CD4-positive, alpha-beta T cell (primary cell): ENCODE measurements around the gene ZNF79. TPM values are rescaled to one million over a fixed set of nuclear protein-coding genes. Genes with fewer than 3 reads are reported as not detected.
A peak's percentile ranks its signal among the peaks of the same experiment; 100 is the strongest.

Experiments used
- ATAC-seq: fragments of 200-7000 bp; cut with Tn5 transposase; one replicate; pipeline ENCODE4 v1.10.0; 2022; ENCODE audit warnings: mild to moderate bottlenecking; ENCODE audit not compliant: poor library complexity
- CTCF ChIA-PET: fragments of 350-600 bp; sonication (Branson Sonifier 250); formaldehyde crosslinking; loops from one replicate; lab custom pipeline; 2021; ENCODE audit warnings: antibody characterized with exemption, inconsistent platforms; lab: Charles Lee
- POLR2A ChIA-PET: fragments of 350-600 bp; sonication (Branson Sonifier 250); formaldehyde crosslinking; loops from one replicate; lab custom pipeline; 2021; ENCODE audit warnings: antibody characterized with exemption, inconsistent platforms; lab: Charles Lee
- DNase-seq, 14 experiments: peaks; one replicate each; pipeline ENCODE4 v3.0.0-alpha.2; 2013 to 2020; ENCODE audit warnings: mixed read lengths in 2 of 14
- H3K27ac ChIP-seq, 2 donors: one replicate each; pipeline versions ENCODE4 v1.5.1 to v1.7.0; 2013; ENCODE audit warnings: low read length in 2 of 2, low read depth in 1 of 2, mild to moderate bottlenecking in 1 of 2
- H3K27me3 ChIP-seq, 2 experiments: 1 replicate in 1 of 2; 2 replicates in 1 of 2; pipeline versions ENCODE4 v1.6.1 to v1.7.0; 2013; ENCODE audit warnings: low read length in 2 of 2, control low read depth in 1 of 2, mild to moderate bottlenecking in 1 of 2, moderate library complexity in 1 of 2; ENCODE audit not compliant: insufficient read depth in 2 of 2, control insufficient read depth in 1 of 2
- H3K36me3 ChIP-seq: one replicate; pipeline ENCODE4 v1.6.1; 2013; ENCODE audit warnings: low read length, control low read depth; ENCODE audit not compliant: insufficient read depth
- H3K4me1 ChIP-seq: one replicate; pipeline ENCODE4 v1.6.1; 2013; ENCODE audit warnings: low read length, control low read depth; ENCODE audit not compliant: insufficient read depth
- H3K4me3 ChIP-seq: one replicate; pipeline ENCODE4 v1.5.1; 2013; ENCODE audit warnings: mild to moderate bottlenecking, low read length, moderate library complexity
- H3K9me3 ChIP-seq, 2 experiments: 1 replicate in 1 of 2; 2 replicates in 1 of 2; pipeline versions ENCODE4 v1.6.1 to v1.7.0; 2013; ENCODE audit warnings: low read length in 2 of 2, mild to moderate bottlenecking in 2 of 2, control low read depth in 1 of 2, moderate library complexity in 1 of 2; ENCODE audit not compliant: control insufficient read depth in 1 of 2, insufficient read depth in 1 of 2
- H3K27ac Mint-ChIP-seq: one replicate; pipeline ENCODE4 v1.8.0; 2020; ENCODE audit warnings: mixed read lengths
- H3K27me3 Mint-ChIP-seq: one replicate; pipeline ENCODE4 v1.8.0; 2021; ENCODE audit warnings: mixed read lengths
- H3K36me3 Mint-ChIP-seq: one replicate; pipeline ENCODE4 v1.8.0; 2021; ENCODE audit warnings: low read depth, mixed read lengths
- H3K4me1 Mint-ChIP-seq: one replicate; pipeline ENCODE4 v1.8.0; 2021; ENCODE audit warnings: low read depth, mixed read lengths
- H3K4me3 Mint-ChIP-seq: one replicate; pipeline ENCODE4 v1.8.0; 2020; ENCODE audit warnings: mild to moderate bottlenecking, mixed read lengths
- H3K9me3 Mint-ChIP-seq: one replicate; pipeline ENCODE4 v1.8.0; 2020; ENCODE audit warnings: mixed read lengths
- CTCF ChIP-seq: fragments of 200-600 bp; IDR thresholded peaks from one replicate; pipeline ENCODE4 v1.8.0; 2022; ENCODE audit warnings: antibody characterized with exemption, mild to moderate bottlenecking
- intact Hi-C, 2 experiments: fragments of 100-400 bp; cut with DNase I in 1 of 2; cut with micrococcal nuclease in 1 of 2; formaldehyde crosslinking; loops; one replicate each; pipeline versions ENCODE4 v1.15.1 to v1.9.0; 2023 to 2025; cut with DNase I, micrococcal nuclease
- polyA plus RNA-seq, 2 donors: library from polyadenylated mRNA; unstranded; fragments of 120-200 nt; gene quantifications; one replicate each; pipeline ENCODE4 v1.2.1, GENCODE V29; 2013
- total RNA-seq, 174 experiments: library from RNA in 2 of 174; stranded (reverse) in 2 of 174; gene quantifications; one replicate each; pipeline ENCODE4 v1.2.3 and lab custom pipeline; 2021 to 2026

ZNF79 gene
- total RNA-seq = 1 to 10 TPM; 4.3 to 4.9 TPM
- 3.7 TPM for polyA plus RNA-seq (2013, experiment 1 of 2)
- polyA plus RNA-seq (2013, experiment 2 of 2) = 4.2 TPM
- 7.8 to 28.9 (median 20.9) reads per million in 172 experiments for total RNA-seq (lab: John Stamatoyannopoulos, UW)

- H3K4me1 ChIP-seq = peaks cover 32% of the 10 kb centered on the region
- H3K36me3 ChIP-seq = peaks cover 9% of the 10 kb centered on the region
- intact Hi-C loops = loop anchor here (1.0 to 10.0 kb wide), 7 partner anchors 27 to 509 kb away; partner anchors contain the start of genes LRSAM1 (in 2 of the 2), RPL12 (in 2 of the 2), RALGPS1 (in 1 of the 2) and SLC2A8 (in 1 of the 2)
- H3K4me3 ChIP-seq = peak within 1 kb of the TSS; percentile 93
- peak; percentile 80 to 94 (median 86) for DNase-seq
- Mint-ChIP-seq H3K27ac (peak within 1 kb of the TSS; percentile 90), H3K9me3 (no peaks in the 10 kb centered on the region), H3K4me1 (peaks cover 45% of the 10 kb centered on the region), H3K4me3 (peak within 1 kb of the TSS; percentile 99), H3K27me3 (no peaks in the 10 kb centered on the region), H3K36me3 (peaks cover 42% of the 10 kb centered on the region)
- no peaks in the 10 kb centered on the region for H3K27me3 ChIP-seq
- peak within 1 kb of the TSS; percentile 63 to 78 for H3K27ac ChIP-seq
- ATAC-seq = peak; percentile 87
- TF ChIP-seq CTCF = no peak
- CTCF ChIA-PET = interaction anchor here (0.7 to 1.4 kb wide), 3 partner anchors 16 to 27 kb away, joined by 3 to 8 read pairs (median 4); partner anchors contain the start of genes LRSAM1, RPL12 and SLC2A8
- no peaks in the 10 kb centered on the region for H3K9me3 ChIP-seq
- POLR2A ChIA-PET = interaction anchor here (0.7 to 3.6 kb wide), 8 partner anchors 8 to 347 kb away, joined by 3 to 31 read pairs (median 3); partner anchors contain the start of genes LRSAM1 and RPL12
Measured at GRCh38 chr9:127423934-127424675, at the start of gene ZNF79. Gene ZNF79, plus strand, starts transcription at chr9:127424382. Its CDS starts 406 bp downstream, at chr9:127424788.

- Mint-ChIP-seq H3K27ac (no peak overlapping the region), H3K9me3 (no peaks in the 10 kb centered on the region), H3K4me1 (no peaks in the 10 kb centered on the region), H3K27me3 (peaks cover 76% of the 10 kb centered on the region), H3K4me3 (no peak overlapping the region), H3K36me3 (no peaks in the 10 kb centered on the region)
- TF ChIP-seq CTCF = no peak
- Histone ChIP-seq H3K9me3 (peaks cover 19 to 22% of the 10 kb centered on the region in 2 experiments), H3K4me3 (no peak overlapping the region), H3K27ac (no peak overlapping the region), H3K4me1 (no peaks in the 10 kb centered on the region), H3K27me3 (peaks cover 57 to 63% of the 10 kb centered on the region in 2 experiments), H3K36me3 (no peaks in the 10 kb centered on the region)
- ATAC-seq (no peak), DNase-seq (no peak)
- POLR2A ChIA-PET = no interaction called here
- CTCF ChIA-PET = interaction anchor here (1.5 kb wide), 1 partner anchor 166 kb away, joined by 3 read pairs; no protein-coding TSS in a partner anchor
- intact Hi-C loops = no loop called here
Measured at GRCh38 chr9:127380479-127380878, 43.7 kb upstream of the ZNF79 start.

GRCh38 chr9:127382541-127382940 lies 41.6 kb upstream of the ZNF79 start:
- no peak for DNase-seq
- peaks cover 4% of the 10 kb centered on the region for H3K4me1 Mint-ChIP-seq
- Histone ChIP-seq H3K4me3 (no peak overlapping the region), H3K4me1 (no peaks in the 10 kb centered on the region), H3K27me3 (peaks cover 72 to 75% of the 10 kb centered on the region in 2 experiments), H3K36me3 (no peaks in the 10 kb centered on the region), H3K9me3 (peaks cover 19 to 22% of the 10 kb centered on the region in 2 experiments), H3K27ac (no peak overlapping the region)
- H3K4me3 Mint-ChIP-seq = no peak overlapping the region
- intact Hi-C loops = no loop called here
- ChIA-PET POLR2A (no interaction called here), CTCF (no interaction called here)
- H3K27me3 Mint-ChIP-seq = peaks cover 77% of the 10 kb centered on the region
- no peaks in the 10 kb centered on the region for H3K9me3 Mint-ChIP-seq
- ATAC-seq = no peak
- H3K27ac Mint-ChIP-seq = no peak overlapping the region
- no peak for TF ChIP-seq CTCF
- H3K36me3 Mint-ChIP-seq = no peaks in the 10 kb centered on the region
